Myocyte (in vitro differentiated cells): Measurements from ENCODE around the gene CWC25. TPM values are rescaled to one million over a fixed set of nuclear protein-coding genes. Genes with fewer than 3 reads are reported as not detected.
A peak's percentile ranks its signal among the peaks of the same experiment; 100 is the strongest.
"Not testable (repeated sequence)": the region's sequence is repeated elsewhere in the genome, so short reads cannot be mapped to it uniquely, and the experiment has no call there.

Experiments used
- DNase-seq: peaks from one replicate; pipeline ENCODE4 v3.0.0-alpha.2; 2012; ENCODE audit warnings: low read depth
- total RNA-seq: library from RNA; depleted of rRNA; stranded (reverse); fragments of >200 nt; gene quantifications from 2 replicates; pipeline ENCODE4 v1.2.3, GENCODE V29; 2014

Gene CWC25
- total RNA-seq, 1 donor from 2014 or later, result 11.3 TPM

GRCh38 chr17:38790148-38790707 is 34.9 kb downstream of the CWC25 start:
- not testable (repeated sequence) for DNase-seq

GRCh38 chr17:38789185-38789584 is 35.9 kb downstream of the CWC25 start:
- DNase-seq, result peak; percentile 61

- DNase-seq, result not testable (repeated sequence)
Measured at GRCh38 chr17:38787999-38788398, 37.1 kb downstream of the CWC25 start.

- peak; percentile 18 for DNase-seq
Measured at GRCh38 chr17:38786372-38786771, 38.7 kb downstream of the CWC25 start.

- DNase-seq, result no peak
Measured at GRCh38 chr17:38783227-38783626, 41.9 kb downstream of the CWC25 start.

GRCh38 chr17:38779965-38780752 is 45.0 kb downstream of the CWC25 start:
- no peak for DNase-seq

- DNase-seq, result no peak
Measured at GRCh38 chr17:38777641-38778250, 47.4 kb downstream of the CWC25 start.

GRCh38 chr17:38773258-38773657 is 51.9 kb downstream of the CWC25 start:
- DNase-seq, result no peak

- no peak for DNase-seq
Measured at GRCh38 chr17:38768417-38768816, 56.7 kb downstream of the CWC25 start.

GRCh38 chr17:38766341-38766740 is 58.8 kb downstream of the CWC25 start:
- no peak for DNase-seq

GRCh38 chr17:38762231-38762630 is 62.9 kb downstream of the CWC25 start:
- peak; percentile 60 for DNase-seq

GRCh38 chr17:38761612-38762011 is 63.5 kb downstream of the CWC25 start:
- DNase-seq, result peak; percentile 70

- DNase-seq, result no peak
Measured at GRCh38 chr17:38753071-38753506, 72.0 kb downstream of the CWC25 start.

GRCh38 chr17:38752308-38753070 is 72.6 kb downstream of the CWC25 start, which contains the start of gene PSMB3:
Gene PSMB3, plus strand, starts transcription at chr17:38752741. Its CDS starts 86 bp downstream, at chr17:38752827.
- DNase-seq, result peak; percentile 100

- peak; percentile 82 for DNase-seq
Measured at GRCh38 chr17:38751808-38752307, 73.3 kb downstream of the CWC25 start.

- DNase-seq, result no peak
Measured at GRCh38 chr17:38751144-38751807, 73.8 kb downstream of the CWC25 start.
